HepG2 (cell line): ENCODE measurements around the gene SRSF1. TPM values are rescaled to one million over a fixed set of nuclear protein-coding genes. Genes with fewer than 3 reads are reported as not detected.

ENCODE experiments used
- ARNT2 ChIP-seq: sonication (generic); formaldehyde crosslinking; IDR thresholded peaks from 2 replicates; pipeline ENCODE4 v1.8.0; 2022; ENCODE audit warnings: mild to moderate bottlenecking, low read depth, missing genetic modification reagents, moderate library complexity
- IRX3 ChIP-seq: sonication (generic); formaldehyde crosslinking; IDR thresholded peaks from 2 replicates; pipeline ENCODE4 v1.8.1; 2023; ENCODE audit warnings: mild to moderate bottlenecking, low read depth, missing genetic modification reagents, borderline replicate concordance
- SRY ChIP-seq: sonication (generic); formaldehyde crosslinking; IDR thresholded peaks from 2 replicates; pipeline ENCODE4 v1.8.0; 2022; ENCODE audit warnings: mild to moderate bottlenecking, missing genetic modification reagents
- XRCC5 ChIP-seq: fragments of 200-400 bp; formaldehyde crosslinking; optimal IDR thresholded peaks from 2 replicates; pipeline ENCODE3; 2017; ENCODE audit warnings: mild to moderate bottlenecking, low read length
- ZFAT ChIP-seq: sonication (generic); formaldehyde crosslinking; conservative IDR thresholded peaks from 2 replicates; pipeline ENCODE4 v1.8.1; 2023; ENCODE audit warnings: missing genetic modification reagents, inconsistent platforms
- ZFP36 ChIP-seq: fragments of 150-350 bp; IDR thresholded peaks from 2 replicates; pipeline ENCODE4 v1.6.1; 2018; ENCODE audit warnings: borderline replicate concordance, low read length, low read depth; ENCODE audit not compliant: partially characterized antibody
- ZMAT3 ChIP-seq: sonication (generic); formaldehyde crosslinking; conservative IDR thresholded peaks from 2 replicates; pipeline ENCODE4 v1.7.0; 2021; ENCODE audit warnings: missing genetic modification reagents
- ZMYM3 ChIP-seq: sonication (generic); formaldehyde crosslinking; IDR thresholded peaks from 2 replicates; pipeline ENCODE4 v1.5.1; 2020; ENCODE audit warnings: mild to moderate bottlenecking, missing genetic modification reagents
- polyA plus RNA-seq, 8 experiments: library from polyadenylated mRNA; depleted of rRNA in 3 of 8; stranded (reverse) in 7 of 8; unstranded in 1 of 8; fragments of >200 nt; fragmentation: Illumina TruSeq in 4 of 8; extraction: Trizol in 4 of 8; gene quantifications; 2 replicates each; pipeline versions ENCODE4 v1.2.1 to v1.2.3, GENCODE V29; 2011 to 2016; ENCODE audit warnings: low read depth in 4 of 8, missing spikeins in 1 of 8, mixed read lengths in 1 of 8; ENCODE audit not compliant: insufficient read depth in 1 of 8
- total RNA-seq, 5 experiments: library from RNA; depleted of rRNA; stranded (reverse); fragments of >200 nt; fragmentation: Illumina TruSeq; extraction: Trizol; gene quantifications; 2 replicates each; pipeline ENCODE4 v1.2.3, GENCODE V29; 2016; ENCODE audit warnings: low read depth in 1 of 5
- TF ChIP-seq, protein P1 (sequence below): sonication (generic); formaldehyde crosslinking; IDR thresholded peaks from 2 replicates; pipeline ENCODE4 v1.4.0; 2020; ENCODE audit warnings: mild to moderate bottlenecking, missing genetic modification reagents, borderline replicate concordance
- TF ChIP-seq, protein P2 (sequence below): IDR thresholded peaks from 2 replicates; pipeline ENCODE4 v1.6.1; 2016; ENCODE audit warnings: low read depth, control low read depth
- TF ChIP-seq, protein P3 (sequence below): sonication (generic); formaldehyde crosslinking; IDR thresholded peaks from 2 replicates; pipeline ENCODE4 v1.8.0; 2022; ENCODE audit warnings: missing genetic modification reagents, mild to moderate bottlenecking, borderline replicate concordance
- TF ChIP-seq, protein P4 (sequence below): sonication (generic); formaldehyde crosslinking; IDR thresholded peaks from 2 replicates; pipeline ENCODE4 v1.5.1; 2020; ENCODE audit warnings: missing genetic modification reagents, mild to moderate bottlenecking, borderline replicate concordance
- TF ChIP-seq, protein P5 (sequence below): sonication (generic); formaldehyde crosslinking; conservative IDR thresholded peaks from 2 replicates; pipeline ENCODE4 v1.4.0; 2020; ENCODE audit warnings: missing genetic modification reagents
- TF ChIP-seq, protein P6 (sequence below): sonication (generic); formaldehyde crosslinking; IDR thresholded peaks from 2 replicates; pipeline ENCODE4 v1.5.1; 2020; ENCODE audit warnings: mild to moderate bottlenecking, missing genetic modification reagents, moderate library complexity

SRSF1 gene
- total and polyA plus RNA-seq, 2 of the 13 experiments (the other 11 are each of a cell fraction or from before 2014, with no cell fraction given): 142 to 445 TPM

DNA sequence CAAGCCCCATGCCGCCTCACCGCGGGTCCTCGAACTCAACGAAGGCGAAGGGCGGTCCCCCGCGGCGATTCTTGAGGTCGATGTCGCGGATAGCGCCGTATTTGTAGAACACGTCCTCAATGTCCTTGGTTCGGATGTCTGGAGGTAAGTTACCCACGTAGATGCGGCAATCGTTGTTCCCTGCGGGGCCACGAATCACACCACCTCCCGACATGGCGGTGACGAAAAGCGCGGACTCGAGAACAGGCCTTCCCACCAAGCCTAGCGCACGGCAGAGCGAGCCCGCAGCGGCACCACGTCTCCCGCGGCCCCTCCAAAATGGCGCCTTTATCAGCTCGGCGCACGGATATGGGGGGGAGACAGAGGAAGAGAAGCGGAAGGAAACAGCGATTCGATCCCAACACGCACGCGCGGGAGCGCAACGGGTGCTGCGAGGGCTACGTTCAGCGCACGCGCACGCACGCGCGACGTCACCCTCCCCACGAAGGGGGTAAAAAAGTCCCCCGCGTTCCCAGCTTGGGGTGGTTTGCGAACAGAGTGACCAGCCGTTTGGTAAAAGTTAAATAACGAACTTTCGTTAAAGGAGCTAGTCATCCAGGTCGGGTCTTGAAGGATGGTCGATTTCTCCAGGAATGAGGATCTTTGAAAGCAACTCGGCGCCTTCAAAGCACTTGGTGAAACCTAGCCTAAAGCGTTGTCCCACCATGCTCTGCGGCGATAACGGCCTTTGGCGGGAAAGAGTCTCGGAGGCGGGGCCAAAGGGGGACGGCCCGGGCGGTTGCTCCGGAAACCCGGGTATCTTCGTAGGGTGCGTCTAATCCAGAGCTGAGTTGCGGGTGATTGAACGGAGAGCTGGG lies at the start of gene SRSF1 (continued):
- peak; percentile 69; the same call in 1 of the 2 replicates for TF ChIP-seq IRX3
- TF ChIP-seq ZMAT3 (CRISPR knock-in tag): peak; percentile 92
- TF ChIP-seq, protein P1, sequence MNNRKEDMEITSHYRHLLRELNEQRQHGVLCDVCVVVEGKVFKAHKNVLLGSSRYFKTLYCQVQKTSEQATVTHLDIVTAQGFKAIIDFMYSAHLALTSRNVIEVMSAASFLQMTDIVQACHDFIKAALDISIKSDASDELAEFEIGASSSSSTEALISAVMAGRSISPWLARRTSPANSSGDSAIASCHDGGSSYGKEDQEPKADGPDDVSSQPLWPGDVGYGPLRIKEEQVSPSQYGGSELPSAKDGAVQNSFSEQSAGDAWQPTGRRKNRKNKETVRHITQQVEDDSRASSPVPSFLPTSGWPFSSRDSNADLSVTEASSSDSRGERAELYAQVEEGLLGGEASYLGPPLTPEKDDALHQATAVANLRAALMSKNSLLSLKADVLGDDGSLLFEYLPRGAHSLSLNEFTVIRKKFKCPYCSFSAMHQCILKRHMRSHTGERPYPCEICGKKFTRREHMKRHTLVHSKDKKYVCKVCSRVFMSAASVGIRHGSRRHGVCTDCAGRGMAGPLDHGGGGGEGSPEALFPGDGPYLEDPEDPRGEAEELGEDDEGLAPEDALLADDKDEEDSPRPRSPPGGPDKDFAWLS: no peak
- TF ChIP-seq, protein P2, sequence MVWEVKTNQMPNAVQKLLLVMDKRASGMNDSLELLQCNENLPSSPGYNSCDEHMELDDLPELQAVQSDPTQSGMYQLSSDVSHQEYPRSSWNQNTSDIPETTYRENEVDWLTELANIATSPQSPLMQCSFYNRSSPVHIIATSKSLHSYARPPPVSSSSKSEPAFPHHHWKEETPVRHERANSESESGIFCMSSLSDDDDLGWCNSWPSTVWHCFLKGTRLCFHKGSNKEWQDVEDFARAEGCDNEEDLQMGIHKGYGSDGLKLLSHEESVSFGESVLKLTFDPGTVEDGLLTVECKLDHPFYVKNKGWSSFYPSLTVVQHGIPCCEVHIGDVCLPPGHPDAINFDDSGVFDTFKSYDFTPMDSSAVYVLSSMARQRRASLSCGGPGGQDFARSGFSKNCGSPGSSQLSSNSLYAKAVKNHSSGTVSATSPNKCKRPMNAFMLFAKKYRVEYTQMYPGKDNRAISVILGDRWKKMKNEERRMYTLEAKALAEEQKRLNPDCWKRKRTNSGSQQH (CRISPR knock-in tag): peak; percentile 93
- peak; percentile 76; the same call in 1 of the 2 replicates for TF ChIP-seq ZFAT
- no peak; the same call in 1 of the 2 replicates for TF ChIP-seq SRY (CRISPR knock-in tag)
- TF ChIP-seq, protein P3, sequence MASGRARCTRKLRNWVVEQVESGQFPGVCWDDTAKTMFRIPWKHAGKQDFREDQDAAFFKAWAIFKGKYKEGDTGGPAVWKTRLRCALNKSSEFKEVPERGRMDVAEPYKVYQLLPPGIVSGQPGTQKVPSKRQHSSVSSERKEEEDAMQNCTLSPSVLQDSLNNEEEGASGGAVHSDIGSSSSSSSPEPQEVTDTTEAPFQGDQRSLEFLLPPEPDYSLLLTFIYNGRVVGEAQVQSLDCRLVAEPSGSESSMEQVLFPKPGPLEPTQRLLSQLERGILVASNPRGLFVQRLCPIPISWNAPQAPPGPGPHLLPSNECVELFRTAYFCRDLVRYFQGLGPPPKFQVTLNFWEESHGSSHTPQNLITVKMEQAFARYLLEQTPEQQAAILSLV (CRISPR knock-in tag): peak; percentile 96
- peak; percentile 71 for TF ChIP-seq XRCC5
- TF ChIP-seq, protein P4, sequence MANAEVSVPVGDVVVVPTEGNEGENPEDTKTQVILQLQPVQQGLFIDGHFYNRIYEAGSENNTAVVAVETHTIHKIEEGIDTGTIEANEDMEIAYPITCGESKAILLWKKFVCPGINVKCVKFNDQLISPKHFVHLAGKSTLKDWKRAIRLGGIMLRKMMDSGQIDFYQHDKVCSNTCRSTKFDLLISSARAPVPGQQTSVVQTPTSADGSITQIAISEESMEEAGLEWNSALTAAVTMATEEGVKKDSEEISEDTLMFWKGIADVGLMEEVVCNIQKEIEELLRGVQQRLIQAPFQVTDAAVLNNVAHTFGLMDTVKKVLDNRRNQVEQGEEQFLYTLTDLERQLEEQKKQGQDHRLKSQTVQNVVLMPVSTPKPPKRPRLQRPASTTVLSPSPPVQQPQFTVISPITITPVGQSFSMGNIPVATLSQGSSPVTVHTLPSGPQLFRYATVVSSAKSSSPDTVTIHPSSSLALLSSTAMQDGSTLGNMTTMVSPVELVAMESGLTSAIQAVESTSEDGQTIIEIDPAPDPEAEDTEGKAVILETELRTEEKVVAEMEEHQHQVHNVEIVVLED (CRISPR knock-in tag): peak; percentile 99
- TF ChIP-seq, protein P5, sequence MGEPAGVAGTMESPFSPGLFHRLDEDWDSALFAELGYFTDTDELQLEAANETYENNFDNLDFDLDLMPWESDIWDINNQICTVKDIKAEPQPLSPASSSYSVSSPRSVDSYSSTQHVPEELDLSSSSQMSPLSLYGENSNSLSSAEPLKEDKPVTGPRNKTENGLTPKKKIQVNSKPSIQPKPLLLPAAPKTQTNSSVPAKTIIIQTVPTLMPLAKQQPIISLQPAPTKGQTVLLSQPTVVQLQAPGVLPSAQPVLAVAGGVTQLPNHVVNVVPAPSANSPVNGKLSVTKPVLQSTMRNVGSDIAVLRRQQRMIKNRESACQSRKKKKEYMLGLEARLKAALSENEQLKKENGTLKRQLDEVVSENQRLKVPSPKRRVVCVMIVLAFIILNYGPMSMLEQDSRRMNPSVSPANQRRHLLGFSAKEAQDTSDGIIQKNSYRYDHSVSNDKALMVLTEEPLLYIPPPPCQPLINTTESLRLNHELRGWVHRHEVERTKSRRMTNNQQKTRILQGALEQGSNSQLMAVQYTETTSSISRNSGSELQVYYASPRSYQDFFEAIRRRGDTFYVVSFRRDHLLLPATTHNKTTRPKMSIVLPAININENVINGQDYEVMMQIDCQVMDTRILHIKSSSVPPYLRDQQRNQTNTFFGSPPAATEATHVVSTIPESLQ (CRISPR knock-in tag): 0 out of 2 replicates have a peak, but pooled peaks have one; percentile 69
- TF ChIP-seq ARNT2 (CRISPR knock-in tag): peak; percentile 85
- no peak for TF ChIP-seq ZFP36
- peak; percentile 24; the same call in 1 of the 2 replicates for TF ChIP-seq ZMYM3 (CRISPR knock-in tag)
- TF ChIP-seq, protein P6, sequence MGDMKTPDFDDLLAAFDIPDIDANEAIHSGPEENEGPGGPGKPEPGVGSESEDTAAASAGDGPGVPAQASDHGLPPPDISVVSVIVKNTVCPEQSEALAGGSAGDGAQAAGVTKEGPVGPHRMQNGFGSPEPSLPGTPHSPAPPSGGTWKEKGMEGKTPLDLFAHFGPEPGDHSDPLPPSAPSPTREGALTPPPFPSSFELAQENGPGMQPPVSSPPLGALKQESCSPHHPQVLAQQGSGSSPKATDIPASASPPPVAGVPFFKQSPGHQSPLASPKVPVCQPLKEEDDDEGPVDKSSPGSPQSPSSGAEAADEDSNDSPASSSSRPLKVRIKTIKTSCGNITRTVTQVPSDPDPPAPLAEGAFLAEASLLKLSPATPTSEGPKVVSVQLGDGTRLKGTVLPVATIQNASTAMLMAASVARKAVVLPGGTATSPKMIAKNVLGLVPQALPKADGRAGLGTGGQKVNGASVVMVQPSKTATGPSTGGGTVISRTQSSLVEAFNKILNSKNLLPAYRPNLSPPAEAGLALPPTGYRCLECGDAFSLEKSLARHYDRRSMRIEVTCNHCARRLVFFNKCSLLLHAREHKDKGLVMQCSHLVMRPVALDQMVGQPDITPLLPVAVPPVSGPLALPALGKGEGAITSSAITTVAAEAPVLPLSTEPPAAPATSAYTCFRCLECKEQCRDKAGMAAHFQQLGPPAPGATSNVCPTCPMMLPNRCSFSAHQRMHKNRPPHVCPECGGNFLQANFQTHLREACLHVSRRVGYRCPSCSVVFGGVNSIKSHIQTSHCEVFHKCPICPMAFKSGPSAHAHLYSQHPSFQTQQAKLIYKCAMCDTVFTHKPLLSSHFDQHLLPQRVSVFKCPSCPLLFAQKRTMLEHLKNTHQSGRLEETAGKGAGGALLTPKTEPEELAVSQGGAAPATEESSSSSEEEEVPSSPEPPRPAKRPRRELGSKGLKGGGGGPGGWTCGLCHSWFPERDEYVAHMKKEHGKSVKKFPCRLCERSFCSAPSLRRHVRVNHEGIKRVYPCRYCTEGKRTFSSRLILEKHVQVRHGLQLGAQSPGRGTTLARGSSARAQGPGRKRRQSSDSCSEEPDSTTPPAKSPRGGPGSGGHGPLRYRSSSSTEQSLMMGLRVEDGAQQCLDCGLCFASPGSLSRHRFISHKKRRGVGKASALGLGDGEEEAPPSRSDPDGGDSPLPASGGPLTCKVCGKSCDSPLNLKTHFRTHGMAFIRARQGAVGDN (CRISPR knock-in tag): peak; percentile 98
